Mesothelial cell of epicardium (in vitro differentiated cells): ENCODE results near the gene S100A12. TPM values are rescaled to one million over a fixed set of nuclear protein-coding genes. Genes with fewer than 3 reads are reported as not detected.

Source experiments
- DNase-seq, 2 experiments: peaks; one replicate each; pipeline ENCODE4 v3.0.0; 2021; ENCODE audit warnings: low spot score in 2 of 2; ENCODE audit not compliant: unreplicated experiment in 2 of 2
- H3K27ac Mint-ChIP-seq: 2 replicates; pipeline ENCODE4 v1.8.0; 2021; ENCODE audit warnings: mixed read lengths
- H3K27me3 Mint-ChIP-seq: 2 replicates; pipeline ENCODE4 v1.8.0; 2021; ENCODE audit warnings: low read depth, mixed read lengths
- H3K36me3 Mint-ChIP-seq: 2 replicates; pipeline ENCODE4 v1.8.0; 2021; ENCODE audit warnings: mixed read lengths
- H3K4me1 Mint-ChIP-seq: 2 replicates; pipeline ENCODE4 v1.8.0; 2021; ENCODE audit warnings: mixed read lengths
- H3K4me3 Mint-ChIP-seq: 2 replicates; pipeline ENCODE4 v1.8.0; 2021; ENCODE audit warnings: mild to moderate bottlenecking, moderate library complexity, mixed read lengths
- H3K9me3 Mint-ChIP-seq: 2 replicates; pipeline ENCODE4 v1.8.0; 2021; ENCODE audit warnings: mixed read lengths
- total RNA-seq: library from RNA; stranded (reverse); gene quantifications from 3 replicates; pipeline ENCODE4 v1.2.1, GENCODE V29; 2021
- TF ChIP-seq, protein P1 (sequence below): fragments of 200-600 bp; sonication (generic); IDR thresholded peaks from one replicate; pipeline ENCODE4 v1.5.0; 2021; ENCODE audit warnings: antibody characterized with exemption; ENCODE audit not compliant: unreplicated experiment

Gene S100A12
- total RNA-seq, 1 donor from 2014 or later: not detected

DNA sequence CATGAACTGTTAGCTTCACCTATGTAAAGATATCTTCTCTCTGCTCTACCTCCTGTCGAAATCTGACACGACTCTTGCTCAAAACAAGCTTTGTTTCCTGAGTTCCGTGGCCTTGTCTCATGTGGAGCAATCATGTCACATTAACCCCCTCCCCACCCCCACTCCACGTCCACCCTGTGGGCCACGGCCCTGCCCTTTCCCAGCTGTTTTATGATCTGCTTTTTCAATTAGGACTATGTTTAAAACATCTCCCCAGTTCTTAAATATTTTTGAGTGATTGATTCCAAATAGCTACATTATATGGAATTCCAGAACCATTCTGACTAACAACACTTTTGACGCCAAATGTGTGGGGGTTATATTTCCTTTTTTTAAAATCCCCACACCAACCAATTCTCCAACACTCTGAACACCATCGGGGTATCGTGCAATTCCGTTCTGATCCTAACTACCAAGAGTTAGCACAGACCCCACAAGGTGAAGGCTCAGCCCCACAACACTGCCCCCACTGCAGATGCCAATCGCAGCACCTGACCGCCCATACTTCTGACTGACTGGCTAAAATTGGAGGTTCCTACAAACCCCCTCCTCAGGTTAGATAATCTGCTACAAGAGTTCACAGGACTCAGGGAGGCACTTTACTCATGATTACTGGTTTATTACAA is 28.1 kb upstream of the S100A12 start:
- TF ChIP-seq, protein P1, sequence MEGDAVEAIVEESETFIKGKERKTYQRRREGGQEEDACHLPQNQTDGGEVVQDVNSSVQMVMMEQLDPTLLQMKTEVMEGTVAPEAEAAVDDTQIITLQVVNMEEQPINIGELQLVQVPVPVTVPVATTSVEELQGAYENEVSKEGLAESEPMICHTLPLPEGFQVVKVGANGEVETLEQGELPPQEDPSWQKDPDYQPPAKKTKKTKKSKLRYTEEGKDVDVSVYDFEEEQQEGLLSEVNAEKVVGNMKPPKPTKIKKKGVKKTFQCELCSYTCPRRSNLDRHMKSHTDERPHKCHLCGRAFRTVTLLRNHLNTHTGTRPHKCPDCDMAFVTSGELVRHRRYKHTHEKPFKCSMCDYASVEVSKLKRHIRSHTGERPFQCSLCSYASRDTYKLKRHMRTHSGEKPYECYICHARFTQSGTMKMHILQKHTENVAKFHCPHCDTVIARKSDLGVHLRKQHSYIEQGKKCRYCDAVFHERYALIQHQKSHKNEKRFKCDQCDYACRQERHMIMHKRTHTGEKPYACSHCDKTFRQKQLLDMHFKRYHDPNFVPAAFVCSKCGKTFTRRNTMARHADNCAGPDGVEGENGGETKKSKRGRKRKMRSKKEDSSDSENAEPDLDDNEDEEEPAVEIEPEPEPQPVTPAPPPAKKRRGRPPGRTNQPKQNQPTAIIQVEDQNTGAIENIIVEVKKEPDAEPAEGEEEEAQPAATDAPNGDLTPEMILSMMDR: no peak
- H3K27me3 Mint-ChIP-seq: peaks cover 33% of the 10 kb centered on the region

DNA sequence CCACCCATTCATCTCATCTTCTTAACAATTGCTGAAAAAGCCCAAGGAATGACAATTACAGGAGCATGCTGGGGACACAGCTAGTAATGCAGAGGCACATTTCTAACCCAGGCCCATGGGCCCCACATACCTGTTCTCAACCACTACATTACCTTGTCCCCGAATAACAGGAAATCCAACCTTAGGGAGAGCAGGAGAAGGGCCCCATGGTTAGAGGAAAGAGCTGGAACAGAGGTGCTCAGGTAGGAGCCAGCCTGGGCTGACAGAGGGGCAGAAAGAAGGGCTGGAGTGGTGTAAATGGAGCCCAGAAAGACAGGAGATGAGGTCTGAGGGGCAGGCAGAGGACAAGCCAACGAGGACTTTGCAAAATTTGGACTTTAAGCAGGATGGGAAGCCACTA is 26.8 kb upstream of the S100A12 start:
- TF ChIP-seq, protein P1: no peak
- Mint-ChIP-seq H3K9me3 (no peaks in the 10 kb centered on the region), H3K4me3 (no peak overlapping the region), H3K27ac (no peak overlapping the region), H3K4me1 (no peaks in the 10 kb centered on the region), H3K36me3 (no peaks in the 10 kb centered on the region), H3K27me3 (peaks cover 21% of the 10 kb centered on the region)
- DNase-seq: no peak

More for the DNA sequence above, 28.1 kb upstream of the S100A12 start:
- Mint-ChIP-seq H3K36me3 (no peaks in the 10 kb centered on the region), H3K4me3 (no peak overlapping the region), H3K27ac (no peak overlapping the region), H3K4me1 (no peaks in the 10 kb centered on the region), H3K9me3 (no peaks in the 10 kb centered on the region)
- no peak for DNase-seq

DNA sequence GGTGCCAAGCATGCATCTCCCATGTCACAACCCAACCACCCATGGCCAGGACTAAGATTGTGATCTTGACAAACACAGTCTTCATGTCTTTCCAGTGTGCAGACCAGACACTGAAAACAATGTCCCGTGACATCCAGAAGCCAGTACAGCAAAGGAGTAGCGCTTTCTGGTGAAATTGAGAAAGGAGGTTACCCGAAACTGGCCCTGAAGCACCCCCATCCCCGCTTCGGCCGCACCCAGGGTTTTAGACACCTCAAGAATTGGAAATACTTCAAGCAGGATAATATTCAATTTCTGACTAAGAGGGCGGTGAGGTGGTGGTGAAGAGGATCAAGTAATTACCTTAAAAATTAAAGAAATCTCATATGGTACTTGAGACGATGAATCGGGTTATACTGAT is 26.0 kb upstream of the S100A12 start:
- Mint-ChIP-seq H3K27me3 (peaks cover 19% of the 10 kb centered on the region), H3K36me3 (no peaks in the 10 kb centered on the region), H3K4me1 (no peaks in the 10 kb centered on the region), H3K27ac (no peak overlapping the region), H3K4me3 (no peak overlapping the region), H3K9me3 (no peaks in the 10 kb centered on the region)
- TF ChIP-seq, protein P1: no peak
- no peak for DNase-seq

DNA sequence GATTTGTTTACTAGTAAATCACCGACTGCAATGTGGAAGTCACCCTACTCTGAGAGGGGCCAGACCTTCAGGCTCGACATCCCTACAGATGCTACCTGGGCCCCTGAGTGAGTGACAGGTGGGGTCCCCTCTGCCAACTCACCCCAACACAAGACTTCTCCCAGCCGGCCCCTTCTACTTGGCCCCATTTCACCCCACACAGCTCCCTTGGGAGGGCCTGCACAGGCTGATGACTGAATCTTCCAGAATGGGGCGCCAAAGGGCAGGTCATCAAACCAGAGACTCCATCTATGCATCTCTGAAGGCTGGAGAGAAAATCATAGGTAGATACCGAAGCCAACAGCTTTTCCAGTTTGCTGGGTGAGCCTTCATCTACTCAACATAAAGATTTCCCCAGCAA is 24.8 kb upstream of the S100A12 start:
- H3K4me3 Mint-ChIP-seq: no peak overlapping the region
- peaks cover 20% of the 10 kb centered on the region for H3K27me3 Mint-ChIP-seq
- no peak for DNase-seq
- no peaks in the 10 kb centered on the region for H3K9me3 Mint-ChIP-seq
- H3K4me1 Mint-ChIP-seq: no peaks in the 10 kb centered on the region
- TF ChIP-seq, protein P1: no peak
- no peak overlapping the region for H3K27ac Mint-ChIP-seq
- no peaks in the 10 kb centered on the region for H3K36me3 Mint-ChIP-seq

DNA sequence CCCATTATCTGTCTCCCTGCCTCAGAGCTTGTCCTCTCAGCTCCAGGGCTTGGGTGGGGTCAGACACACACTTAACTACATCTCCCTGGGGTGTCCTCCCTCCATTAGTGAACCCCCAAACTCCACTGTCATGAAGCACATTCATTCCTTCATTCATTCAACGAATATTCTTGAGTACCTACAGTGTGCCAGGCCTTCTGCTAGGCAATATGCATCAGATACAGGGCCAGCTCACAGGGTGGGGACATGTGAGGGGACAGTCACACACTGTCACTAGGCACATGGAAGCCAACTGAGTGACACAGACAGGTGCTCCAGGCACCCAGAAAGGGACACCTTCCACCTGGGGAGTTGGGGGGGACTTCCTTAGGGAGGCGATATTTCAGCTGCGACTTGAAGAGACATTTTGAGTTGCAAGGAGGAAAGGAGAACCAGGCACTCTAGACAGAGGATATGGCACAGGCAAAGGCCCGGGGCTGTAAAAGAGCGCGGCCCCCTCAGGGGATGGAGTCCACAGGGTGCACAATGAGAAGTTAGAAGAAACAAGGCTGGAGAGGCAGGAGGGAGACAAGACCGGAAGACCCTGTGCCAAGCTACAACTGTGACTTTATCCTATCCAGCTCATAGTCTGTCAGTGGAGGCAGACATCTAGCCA is 24.1 kb upstream of the S100A12 start:
- TF ChIP-seq, protein P1: no peak

More for the DNA sequence above, 24.1 kb upstream of the S100A12 start:
- H3K4me3 Mint-ChIP-seq: no peak overlapping the region
- no peak for DNase-seq
- H3K27ac Mint-ChIP-seq: no peak overlapping the region
- no peaks in the 10 kb centered on the region for H3K9me3 Mint-ChIP-seq
- H3K27me3 Mint-ChIP-seq: peaks cover 24% of the 10 kb centered on the region
- H3K36me3 Mint-ChIP-seq: no peaks in the 10 kb centered on the region
- H3K4me1 Mint-ChIP-seq: no peaks in the 10 kb centered on the region
